Esophagus squamous epithelium (tissue), 4 donors: ENCODE data around the gene DNAJC18.

Source experiments
- POLR2A ChIP-seq, 4 donors: fragments of 450-650 bp; IDR thresholded peaks; one replicate each; pipeline ENCODE4 v1.6.1; 2017; ENCODE audit warnings: antibody characterized with exemption in 4 of 4, mild to moderate bottlenecking in 4 of 4, moderate library complexity in 3 of 4
- TF ChIP-seq, protein P1 (sequence below), 6 experiments: fragments of 450-650 bp in 4 of 6; fragments of 200-600 bp in 2 of 6; sonication (generic) in 2 of 6; IDR thresholded peaks; one replicate each; pipeline ENCODE4 v1.5.1; 2016 to 2019; ENCODE audit warnings: antibody characterized with exemption in 6 of 6, mild to moderate bottlenecking in 4 of 6, moderate library complexity in 4 of 6

GRCh38 chr5:139426203-139426885 lies 13.0 kb downstream of the DNAJC18 start:
- no peak for TF ChIP-seq POLR2A (IDR thresholded peaks at IDR 0.05)
- TF ChIP-seq, protein P1, sequence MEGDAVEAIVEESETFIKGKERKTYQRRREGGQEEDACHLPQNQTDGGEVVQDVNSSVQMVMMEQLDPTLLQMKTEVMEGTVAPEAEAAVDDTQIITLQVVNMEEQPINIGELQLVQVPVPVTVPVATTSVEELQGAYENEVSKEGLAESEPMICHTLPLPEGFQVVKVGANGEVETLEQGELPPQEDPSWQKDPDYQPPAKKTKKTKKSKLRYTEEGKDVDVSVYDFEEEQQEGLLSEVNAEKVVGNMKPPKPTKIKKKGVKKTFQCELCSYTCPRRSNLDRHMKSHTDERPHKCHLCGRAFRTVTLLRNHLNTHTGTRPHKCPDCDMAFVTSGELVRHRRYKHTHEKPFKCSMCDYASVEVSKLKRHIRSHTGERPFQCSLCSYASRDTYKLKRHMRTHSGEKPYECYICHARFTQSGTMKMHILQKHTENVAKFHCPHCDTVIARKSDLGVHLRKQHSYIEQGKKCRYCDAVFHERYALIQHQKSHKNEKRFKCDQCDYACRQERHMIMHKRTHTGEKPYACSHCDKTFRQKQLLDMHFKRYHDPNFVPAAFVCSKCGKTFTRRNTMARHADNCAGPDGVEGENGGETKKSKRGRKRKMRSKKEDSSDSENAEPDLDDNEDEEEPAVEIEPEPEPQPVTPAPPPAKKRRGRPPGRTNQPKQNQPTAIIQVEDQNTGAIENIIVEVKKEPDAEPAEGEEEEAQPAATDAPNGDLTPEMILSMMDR (IDR thresholded peaks at IDR 0.05) = no peak
